ENCODE results near the gene EPB41L2.

- TF ChIP-seq CTCF (IDR thresholded peaks at IDR 0.05) (no peak), EP300 (IDR thresholded peaks at IDR 0.05) (no peak), POLR2A (IDR thresholded peaks at IDR 0.05) (no peak)
These were observed 197.3 kb downstream of the EPB41L2 start for GRCh38 chr6:130865793-130866192.
